Measurements from ENCODE around the gene WBP2. TPM values are rescaled to one million over a fixed set of nuclear protein-coding genes. Genes with fewer than 3 reads are reported as not detected.

WBP2 gene
- total and polyA plus RNA-seq, 2 of the 13 experiments (the other 11 are each of a cell fraction or from before 2014, with no cell fraction given) = 29.2 to 29.5 TPM

DNA sequence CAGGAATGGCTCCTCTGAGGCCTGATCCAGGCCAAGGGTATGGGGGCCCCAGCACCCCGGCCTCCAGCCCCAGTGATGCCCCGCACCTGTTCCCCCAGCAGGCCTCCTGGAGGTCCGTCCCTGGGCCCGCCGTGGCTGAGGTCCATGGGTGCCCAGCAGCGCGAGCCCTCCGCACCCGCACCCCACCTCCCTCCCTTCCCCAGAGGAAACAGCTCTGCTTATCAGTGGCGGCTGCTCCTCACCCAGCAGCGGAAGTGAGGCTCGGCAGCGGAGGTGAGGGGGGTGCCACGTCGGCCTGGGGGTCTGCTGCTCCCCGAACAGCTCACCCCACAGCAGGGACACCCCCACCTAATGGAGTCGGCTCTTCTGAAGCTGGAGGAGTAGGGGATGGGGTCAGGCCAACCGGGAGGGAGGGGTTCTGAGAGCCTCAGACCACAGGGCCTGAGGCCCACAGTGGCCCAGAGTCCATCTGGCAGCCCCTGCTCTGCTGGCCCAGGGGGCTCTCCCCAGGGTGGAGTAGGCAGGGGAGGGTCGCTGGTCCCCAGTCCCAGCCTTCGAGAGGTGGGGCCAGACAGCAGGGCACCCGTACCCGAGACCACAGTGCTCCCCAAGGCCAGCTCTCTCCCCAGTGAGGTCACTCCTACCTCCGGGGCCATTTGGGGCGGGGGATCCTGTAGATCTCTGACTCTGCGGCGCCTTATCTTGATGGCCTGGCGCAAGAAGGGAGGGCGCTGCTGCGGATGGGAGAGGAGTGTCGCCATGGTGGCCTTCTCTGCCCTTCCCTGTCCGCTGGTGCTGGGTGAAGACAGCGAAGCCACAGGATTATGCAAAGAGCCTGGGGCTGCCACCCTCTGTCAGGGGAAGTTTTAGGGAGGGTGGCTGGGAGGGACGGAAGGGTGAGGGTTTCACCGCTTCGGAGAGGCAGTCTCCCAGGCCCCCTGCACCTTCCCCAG lies 11.3 kb downstream of the WBP2 start, which contains the start of gene UNC13D (continued):
- TF ChIP-seq ZFP82 (CRISPR knock-in tag; IDR thresholded peaks at IDR 0.05; ENCODE audit: borderline replicate concordance) = peak; percentile 70; the same call in 1 of the 2 replicates
- TF ChIP-seq, protein P1, sequence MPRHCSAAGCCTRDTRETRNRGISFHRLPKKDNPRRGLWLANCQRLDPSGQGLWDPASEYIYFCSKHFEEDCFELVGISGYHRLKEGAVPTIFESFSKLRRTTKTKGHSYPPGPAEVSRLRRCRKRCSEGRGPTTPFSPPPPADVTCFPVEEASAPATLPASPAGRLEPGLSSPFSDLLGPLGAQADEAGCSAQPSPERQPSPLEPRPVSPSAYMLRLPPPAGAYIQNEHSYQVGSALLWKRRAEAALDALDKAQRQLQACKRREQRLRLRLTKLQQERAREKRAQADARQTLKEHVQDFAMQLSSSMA (CRISPR knock-in tag; IDR thresholded peaks at IDR 0.05) = peak; percentile 32; the same call in 1 of the 2 replicates
- TF ChIP-seq, protein P2, sequence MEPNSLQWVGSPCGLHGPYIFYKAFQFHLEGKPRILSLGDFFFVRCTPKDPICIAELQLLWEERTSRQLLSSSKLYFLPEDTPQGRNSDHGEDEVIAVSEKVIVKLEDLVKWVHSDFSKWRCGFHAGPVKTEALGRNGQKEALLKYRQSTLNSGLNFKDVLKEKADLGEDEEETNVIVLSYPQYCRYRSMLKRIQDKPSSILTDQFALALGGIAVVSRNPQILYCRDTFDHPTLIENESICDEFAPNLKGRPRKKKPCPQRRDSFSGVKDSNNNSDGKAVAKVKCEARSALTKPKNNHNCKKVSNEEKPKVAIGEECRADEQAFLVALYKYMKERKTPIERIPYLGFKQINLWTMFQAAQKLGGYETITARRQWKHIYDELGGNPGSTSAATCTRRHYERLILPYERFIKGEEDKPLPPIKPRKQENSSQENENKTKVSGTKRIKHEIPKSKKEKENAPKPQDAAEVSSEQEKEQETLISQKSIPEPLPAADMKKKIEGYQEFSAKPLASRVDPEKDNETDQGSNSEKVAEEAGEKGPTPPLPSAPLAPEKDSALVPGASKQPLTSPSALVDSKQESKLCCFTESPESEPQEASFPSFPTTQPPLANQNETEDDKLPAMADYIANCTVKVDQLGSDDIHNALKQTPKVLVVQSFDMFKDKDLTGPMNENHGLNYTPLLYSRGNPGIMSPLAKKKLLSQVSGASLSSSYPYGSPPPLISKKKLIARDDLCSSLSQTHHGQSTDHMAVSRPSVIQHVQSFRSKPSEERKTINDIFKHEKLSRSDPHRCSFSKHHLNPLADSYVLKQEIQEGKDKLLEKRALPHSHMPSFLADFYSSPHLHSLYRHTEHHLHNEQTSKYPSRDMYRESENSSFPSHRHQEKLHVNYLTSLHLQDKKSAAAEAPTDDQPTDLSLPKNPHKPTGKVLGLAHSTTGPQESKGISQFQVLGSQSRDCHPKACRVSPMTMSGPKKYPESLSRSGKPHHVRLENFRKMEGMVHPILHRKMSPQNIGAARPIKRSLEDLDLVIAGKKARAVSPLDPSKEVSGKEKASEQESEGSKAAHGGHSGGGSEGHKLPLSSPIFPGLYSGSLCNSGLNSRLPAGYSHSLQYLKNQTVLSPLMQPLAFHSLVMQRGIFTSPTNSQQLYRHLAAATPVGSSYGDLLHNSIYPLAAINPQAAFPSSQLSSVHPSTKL (CRISPR knock-in tag; IDR thresholded peaks at IDR 0.05) = no peak
- TF ChIP-seq ZNF543 (CRISPR knock-in tag; IDR thresholded peaks at IDR 0.05) = no peak
- no peak for TF ChIP-seq ZC3H4 (CRISPR knock-in tag; IDR thresholded peaks at IDR 0.05; ENCODE audit: borderline replicate concordance)
- TF ChIP-seq NONO (IDR thresholded peaks at IDR 0.05) = no peak
- TF ChIP-seq NONO (CRISPR knock-in tag; conservative IDR thresholded peaks at IDR 0.05) = peak; percentile 69
- 0 out of 2 replicates have a peak, but pooled peaks have one; percentile 84 for TF ChIP-seq ZNF678 (CRISPR knock-in tag; IDR thresholded peaks at IDR 0.05)
- TF ChIP-seq, protein P3, sequence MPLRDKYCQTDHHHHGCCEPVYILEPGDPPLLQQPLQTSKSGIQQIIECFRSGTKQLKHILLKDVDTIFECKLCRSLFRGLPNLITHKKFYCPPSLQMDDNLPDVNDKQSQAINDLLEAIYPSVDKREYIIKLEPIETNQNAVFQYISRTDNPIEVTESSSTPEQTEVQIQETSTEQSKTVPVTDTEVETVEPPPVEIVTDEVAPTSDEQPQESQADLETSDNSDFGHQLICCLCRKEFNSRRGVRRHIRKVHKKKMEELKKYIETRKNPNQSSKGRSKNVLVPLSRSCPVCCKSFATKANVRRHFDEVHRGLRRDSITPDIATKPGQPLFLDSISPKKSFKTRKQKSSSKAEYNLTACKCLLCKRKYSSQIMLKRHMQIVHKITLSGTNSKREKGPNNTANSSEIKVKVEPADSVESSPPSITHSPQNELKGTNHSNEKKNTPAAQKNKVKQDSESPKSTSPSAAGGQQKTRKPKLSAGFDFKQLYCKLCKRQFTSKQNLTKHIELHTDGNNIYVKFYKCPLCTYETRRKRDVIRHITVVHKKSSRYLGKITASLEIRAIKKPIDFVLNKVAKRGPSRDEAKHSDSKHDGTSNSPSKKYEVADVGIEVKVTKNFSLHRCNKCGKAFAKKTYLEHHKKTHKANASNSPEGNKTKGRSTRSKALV (CRISPR knock-in tag; IDR thresholded peaks at IDR 0.05) = peak; percentile 73; the same call in 1 of the 2 replicates
- TF ChIP-seq, protein P4, sequence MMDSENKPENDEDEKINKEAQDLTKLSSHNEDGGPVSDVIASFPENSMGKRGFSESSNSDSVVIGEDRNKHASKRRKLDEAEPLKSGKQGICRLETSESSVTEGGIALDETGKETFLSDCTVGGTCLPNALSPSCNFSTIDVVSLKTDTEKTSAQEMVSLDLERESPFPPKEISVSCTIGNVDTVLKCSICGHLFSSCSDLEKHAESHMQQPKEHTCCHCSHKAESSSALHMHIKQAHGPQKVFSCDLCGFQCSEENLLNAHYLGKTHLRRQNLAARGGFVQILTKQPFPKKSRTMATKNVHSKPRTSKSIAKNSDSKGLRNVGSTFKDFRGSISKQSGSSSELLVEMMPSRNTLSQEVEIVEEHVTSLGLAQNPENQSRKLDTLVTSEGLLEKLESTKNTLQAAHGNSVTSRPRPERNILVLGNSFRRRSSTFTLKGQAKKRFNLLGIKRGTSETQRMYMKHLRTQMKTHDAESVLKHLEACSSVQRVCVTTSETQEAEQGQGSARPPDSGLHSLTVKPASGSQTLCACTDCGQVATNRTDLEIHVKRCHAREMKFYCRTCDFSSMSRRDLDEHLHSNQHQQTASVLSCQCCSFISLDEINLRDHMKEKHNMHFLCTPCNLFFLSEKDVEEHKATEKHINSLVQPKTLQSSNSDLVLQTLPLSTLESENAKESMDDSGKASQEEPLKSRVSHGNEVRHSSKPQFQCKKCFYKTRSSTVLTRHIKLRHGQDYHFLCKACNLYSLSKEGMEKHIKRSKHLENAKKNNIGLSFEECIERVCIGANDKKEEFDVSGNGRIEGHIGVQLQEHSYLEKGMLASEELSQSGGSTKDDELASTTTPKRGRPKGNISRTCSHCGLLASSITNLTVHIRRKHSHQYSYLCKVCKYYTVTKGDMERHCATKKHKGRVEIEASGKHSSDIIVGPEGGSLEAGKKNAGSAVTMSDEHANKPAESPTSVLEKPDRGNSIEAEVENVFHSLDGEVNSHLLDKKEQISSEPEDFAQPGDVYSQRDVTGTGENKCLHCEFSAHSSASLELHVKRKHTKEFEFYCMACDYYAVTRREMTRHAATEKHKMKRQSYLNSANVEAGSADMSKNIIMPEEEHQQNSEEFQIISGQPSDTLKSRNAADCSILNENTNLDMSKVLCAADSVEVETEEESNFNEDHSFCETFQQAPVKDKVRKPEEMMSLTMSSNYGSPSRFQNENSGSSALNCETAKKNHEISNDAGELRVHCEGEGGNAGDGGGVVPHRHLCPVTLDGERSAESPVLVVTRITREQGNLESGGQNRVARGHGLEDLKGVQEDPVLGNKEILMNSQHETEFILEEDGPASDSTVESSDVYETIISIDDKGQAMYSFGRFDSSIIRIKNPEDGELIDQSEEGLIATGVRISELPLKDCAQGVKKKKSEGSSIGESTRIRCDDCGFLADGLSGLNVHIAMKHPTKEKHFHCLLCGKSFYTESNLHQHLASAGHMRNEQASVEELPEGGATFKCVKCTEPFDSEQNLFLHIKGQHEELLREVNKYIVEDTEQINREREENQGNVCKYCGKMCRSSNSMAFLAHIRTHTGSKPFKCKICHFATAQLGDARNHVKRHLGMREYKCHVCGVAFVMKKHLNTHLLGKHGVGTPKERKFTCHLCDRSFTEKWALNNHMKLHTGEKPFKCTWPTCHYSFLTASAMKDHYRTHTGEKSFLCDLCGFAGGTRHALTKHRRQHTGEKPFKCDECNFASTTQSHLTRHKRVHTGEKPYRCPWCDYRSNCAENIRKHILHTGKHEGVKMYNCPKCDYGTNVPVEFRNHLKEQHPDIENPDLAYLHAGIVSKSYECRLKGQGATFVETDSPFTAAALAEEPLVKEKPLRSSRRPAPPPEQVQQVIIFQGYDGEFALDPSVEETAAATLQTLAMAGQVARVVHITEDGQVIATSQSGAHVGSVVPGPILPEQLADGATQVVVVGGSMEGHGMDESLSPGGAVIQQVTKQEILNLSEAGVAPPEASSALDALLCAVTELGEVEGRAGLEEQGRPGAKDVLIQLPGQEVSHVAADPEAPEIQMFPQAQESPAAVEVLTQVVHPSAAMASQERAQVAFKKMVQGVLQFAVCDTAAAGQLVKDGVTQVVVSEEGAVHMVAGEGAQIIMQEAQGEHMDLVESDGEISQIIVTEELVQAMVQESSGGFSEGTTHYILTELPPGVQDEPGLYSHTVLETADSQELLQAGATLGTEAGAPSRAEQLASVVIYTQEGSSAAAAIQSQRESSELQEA (CRISPR knock-in tag; IDR thresholded peaks at IDR 0.05; ENCODE audit: not compliant biosample characterization) = peak; percentile 78
- TF ChIP-seq ATAD3A (CRISPR knock-in tag; IDR thresholded peaks at IDR 0.05) = peak; percentile 45; the same call in 1 of the 2 replicates
- 0 out of 2 replicates have a peak, but pooled peaks have one; percentile 8 for TF ChIP-seq KDM4B (CRISPR knock-in tag; IDR thresholded peaks at IDR 0.05)

All from HepG2 (cell line).